ENCODE measurements around the gene DSCAML1.

DSCAML1 gene

GRCh38 chr11:117734601-117735024 lies 62.4 kb downstream of the DSCAML1 start:
- no peak overlapping the region for H4K91ac ChIP-seq (ENCODE audit: low read depth, low read length)
- no peak overlapping the region for H2BK120ac ChIP-seq (ENCODE audit: insufficient read depth, low read length, poor library complexity)
- H3K4me1 ChIP-seq (ENCODE audit: control insufficient read depth in 1 of 2, insufficient read depth in 2 of 2, low read length in 2 of 2), result peaks cover 0 to 3% of the 10 kb centered on the region in 2 experiments
- H2AK5ac ChIP-seq (ENCODE audit: low read length), result no peak overlapping the region
- DNase-seq, result no peak
- H3K4ac ChIP-seq (ENCODE audit: low read depth, low read length), result no peak overlapping the region
- no peak overlapping the region for H3K27ac ChIP-seq (ENCODE audit: low read depth, low read length)
- no peaks in the 10 kb centered on the region for H3K36me3 ChIP-seq (ENCODE audit: control insufficient read depth in 1 of 2, insufficient read depth in 2 of 2, low read length in 2 of 2)
- no peak overlapping the region for H3K4me3 ChIP-seq (ENCODE audit: low read depth, low read length)
- no peak overlapping the region for H3K4me2 ChIP-seq (ENCODE audit: low read length)
- H2AFZ ChIP-seq (ENCODE audit: insufficient read depth, low read length, poor library complexity), result no peak overlapping the region
- no peak overlapping the region for H2BK12ac ChIP-seq (ENCODE audit: low read length)
- H4K12ac ChIP-seq (ENCODE audit: low read depth, low read length), result no peak overlapping the region
- H2BK5ac ChIP-seq (ENCODE audit: low read depth, low read length, poor library complexity), result no peak overlapping the region
- H3K23ac ChIP-seq (ENCODE audit: low read length), result no peak overlapping the region
- H3K18ac ChIP-seq (ENCODE audit: low read length), result no peak overlapping the region
- no CpG with 5 or more reads among the region's 5 CpGs for WGBS (ENCODE audit: extremely low coverage, insufficient coverage, insufficient read length)
- H3K27me3 ChIP-seq (ENCODE audit: insufficient read depth, low read length), result no peaks in the 10 kb centered on the region
- H3K14ac ChIP-seq (ENCODE audit: low read length), result no peak overlapping the region
- peaks cover 2% of the 10 kb centered on the region for H3K9me3 ChIP-seq (ENCODE audit: insufficient read depth, low read depth, low read length)
- no peaks in the 10 kb centered on the region for H3K79me2 ChIP-seq (ENCODE audit: control insufficient read depth, insufficient read depth, low read length, poor library complexity)
- H4K8ac ChIP-seq (ENCODE audit: low read depth, low read length), result no peak overlapping the region
- no peak overlapping the region for H3K9ac ChIP-seq (ENCODE audit: low read length)
- no peaks in the 10 kb centered on the region for H3K79me1 ChIP-seq (ENCODE audit: low read length)

- H3K79me1 ChIP-seq (ENCODE audit: low read length), result no peaks in the 10 kb centered on the region
- no peak overlapping the region for H2BK120ac ChIP-seq (ENCODE audit: insufficient read depth, low read length, poor library complexity)
- peaks cover 0 to under 1% of the 10 kb centered on the region in 2 experiments for H3K4me1 ChIP-seq (ENCODE audit: control insufficient read depth in 1 of 2, insufficient read depth in 2 of 2, low read length in 2 of 2)
- no peak overlapping the region for H3K4me2 ChIP-seq (ENCODE audit: low read length)
- H3K36me3 ChIP-seq (ENCODE audit: control insufficient read depth in 1 of 2, insufficient read depth in 2 of 2, low read length in 2 of 2), result no peaks in the 10 kb centered on the region
- H2BK12ac ChIP-seq (ENCODE audit: low read length), result no peak overlapping the region
- H4K91ac ChIP-seq (ENCODE audit: low read depth, low read length), result no peak overlapping the region
- no peaks in the 10 kb centered on the region for H3K79me2 ChIP-seq (ENCODE audit: control insufficient read depth, insufficient read depth, low read length, poor library complexity)
- H3K23ac ChIP-seq (ENCODE audit: low read length), result no peak overlapping the region
- peaks cover 2% of the 10 kb centered on the region for H3K9me3 ChIP-seq (ENCODE audit: insufficient read depth, low read depth, low read length)
- no peak overlapping the region for H3K14ac ChIP-seq (ENCODE audit: low read length)
- H3K27me3 ChIP-seq (ENCODE audit: insufficient read depth, low read length), result no peaks in the 10 kb centered on the region
- H3K27ac ChIP-seq (ENCODE audit: low read depth, low read length), result no peak overlapping the region
- no peak overlapping the region for H2BK5ac ChIP-seq (ENCODE audit: low read depth, low read length, poor library complexity)
- no peak overlapping the region for H3K4me3 ChIP-seq (ENCODE audit: low read depth, low read length)
- no peak overlapping the region for H3K9ac ChIP-seq (ENCODE audit: low read length)
- no peak overlapping the region for H4K8ac ChIP-seq (ENCODE audit: low read depth, low read length)
- WGBS (ENCODE audit: extremely low coverage, insufficient coverage, insufficient read length), result no CpG with 5 or more reads among the region's 6 CpGs
- no peak overlapping the region for H4K12ac ChIP-seq (ENCODE audit: low read depth, low read length)
- no peak overlapping the region for H2AFZ ChIP-seq (ENCODE audit: insufficient read depth, low read length, poor library complexity)
- no peak for DNase-seq
- no peak overlapping the region for H2AK5ac ChIP-seq (ENCODE audit: low read length)
- H3K18ac ChIP-seq (ENCODE audit: low read length), result no peak overlapping the region
- H3K4ac ChIP-seq (ENCODE audit: low read depth, low read length), result no peak overlapping the region
Observed at GRCh38 chr11:117733316-117733715, 63.7 kb downstream of the DSCAML1 start.

- no peak for DNase-seq
- WGBS (ENCODE audit: extremely low coverage, insufficient coverage, insufficient read length), result no CpG with 5 or more reads among the region's 2 CpGs
- no peak overlapping the region for H3K9ac ChIP-seq (ENCODE audit: low read length)
Observed at GRCh38 chr11:117731722-117732290, 65.2 kb downstream of the DSCAML1 start.

GRCh38 chr11:117730208-117730800 lies 66.7 kb downstream of the DSCAML1 start:
- Histone ChIP-seq H3K36me3 (ENCODE audit: control insufficient read depth in 1 of 2, insufficient read depth in 2 of 2, low read length in 2 of 2) (no peaks in the 10 kb centered on the region), H3K4me3 (ENCODE audit: low read depth, low read length) (no peak overlapping the region), H3K4me1 (ENCODE audit: control insufficient read depth in 1 of 2, insufficient read depth in 2 of 2, low read length in 2 of 2) (no peaks in the 10 kb centered on the region), H3K23ac (ENCODE audit: low read length) (no peak overlapping the region), H3K4me2 (ENCODE audit: low read length) (no peak overlapping the region), H3K27ac (ENCODE audit: low read depth, low read length) (no peak overlapping the region), H3K9me3 (ENCODE audit: insufficient read depth, low read depth, low read length) (peaks cover 2% of the 10 kb centered on the region), H3K18ac (ENCODE audit: low read length) (no peak overlapping the region), H4K12ac (ENCODE audit: low read depth, low read length) (no peak overlapping the region), H3K79me1 (ENCODE audit: low read length) (no peaks in the 10 kb centered on the region), H3K27me3 (ENCODE audit: insufficient read depth, low read length) (no peaks in the 10 kb centered on the region), H3K79me2 (ENCODE audit: control insufficient read depth, insufficient read depth, low read length, poor library complexity) (no peaks in the 10 kb centered on the region), H4K91ac (ENCODE audit: low read depth, low read length) (no peak overlapping the region), H3K4ac (ENCODE audit: low read depth, low read length) (no peak overlapping the region), H3K9ac (ENCODE audit: low read length) (no peak overlapping the region), H2AFZ (ENCODE audit: insufficient read depth, low read length, poor library complexity) (no peak overlapping the region), H2BK12ac (ENCODE audit: low read length) (no peak overlapping the region), H2AK5ac (ENCODE audit: low read length) (no peak overlapping the region), H2BK5ac (ENCODE audit: low read depth, low read length, poor library complexity) (no peak overlapping the region), H4K8ac (ENCODE audit: low read depth, low read length) (no peak overlapping the region), H3K14ac (ENCODE audit: low read length) (no peak overlapping the region), H2BK120ac (ENCODE audit: insufficient read depth, low read length, poor library complexity) (no peak overlapping the region)
- no CpG with 5 or more reads among the region's 7 CpGs for WGBS (ENCODE audit: extremely low coverage, insufficient coverage, insufficient read length)
- peak; percentile 38 to 65 for DNase-seq

More at GRCh38 chr11:117731722-117732290, 65.2 kb downstream of the DSCAML1 start:
- Histone ChIP-seq H3K18ac (ENCODE audit: low read length) (no peak overlapping the region), H2AK5ac (ENCODE audit: low read length) (no peak overlapping the region), H3K27ac (ENCODE audit: low read depth, low read length) (no peak overlapping the region), H3K27me3 (ENCODE audit: insufficient read depth, low read length) (no peaks in the 10 kb centered on the region), H4K12ac (ENCODE audit: low read depth, low read length) (no peak overlapping the region), H4K8ac (ENCODE audit: low read depth, low read length) (no peak overlapping the region), H3K4me2 (ENCODE audit: low read length) (no peak overlapping the region), H3K9me3 (ENCODE audit: insufficient read depth, low read depth, low read length) (peaks cover 2% of the 10 kb centered on the region), H4K91ac (ENCODE audit: low read depth, low read length) (no peak overlapping the region), H2BK120ac (ENCODE audit: insufficient read depth, low read length, poor library complexity) (no peak overlapping the region), H2BK12ac (ENCODE audit: low read length) (no peak overlapping the region), H3K23ac (ENCODE audit: low read length) (no peak overlapping the region), H3K79me1 (ENCODE audit: low read length) (no peaks in the 10 kb centered on the region), H3K79me2 (ENCODE audit: control insufficient read depth, insufficient read depth, low read length, poor library complexity) (no peaks in the 10 kb centered on the region), H3K4ac (ENCODE audit: low read depth, low read length) (no peak overlapping the region), H3K4me1 (ENCODE audit: control insufficient read depth in 1 of 2, insufficient read depth in 2 of 2, low read length in 2 of 2) (no peaks in the 10 kb centered on the region), H3K36me3 (ENCODE audit: control insufficient read depth in 1 of 2, insufficient read depth in 2 of 2, low read length in 2 of 2) (no peaks in the 10 kb centered on the region), H2BK5ac (ENCODE audit: low read depth, low read length, poor library complexity) (no peak overlapping the region), H3K14ac (ENCODE audit: low read length) (no peak overlapping the region), H3K4me3 (ENCODE audit: low read depth, low read length) (no peak overlapping the region), H2AFZ (ENCODE audit: insufficient read depth, low read length, poor library complexity) (no peak overlapping the region)
